ENCODE results near the gene MTG2. TPM values are rescaled to one million over a fixed set of nuclear protein-coding genes. Genes with fewer than 3 reads are reported as not detected.

The MTG2 gene
- polyA plus RNA-seq, 1 of the 3 experiments (the other 2 are of a cell fraction): 42.9 TPM

GRCh38 chr20:62234339-62234738 lies 51.5 kb downstream of the MTG2 start:
- ChIA-PET POLR2A (no interaction called here), CTCF (no interaction called here)
- Histone ChIP-seq H2AFZ (ENCODE audit: low read depth) (no peak overlapping the region), H3K36me3 (replicated peaks in 1 of 2; ENCODE audit: control insufficient read depth in 1 of 2, insufficient read depth in 2 of 2, low read length in 1 of 2) (no peaks in the 10 kb centered on the region), H3K79me2 (ENCODE audit: insufficient read depth) (peaks cover 7% of the 10 kb centered on the region), H3K9me2 (no peaks in the 10 kb centered on the region), H3F3A (replicated peaks; ENCODE audit: insufficient read depth) (peaks cover 5% of the 10 kb centered on the region), H3K4me2 (no peak overlapping the region), H3K27me3 (ENCODE audit: insufficient read depth) (no peaks in the 10 kb centered on the region), H3K9me3 (no peaks in the 10 kb centered on the region), H3K4me1 (ENCODE audit: control insufficient read depth in 1 of 2, insufficient read depth in 2 of 2, low read depth in 1 of 2, low read length in 1 of 2) (peaks cover 1 to 40% of the 10 kb centered on the region in 2 experiments; a peak in 1 of 4 replicates), H4K20me1 (ENCODE audit: insufficient read depth) (peaks cover 1% of the 10 kb centered on the region; the same call in 1 of the 2 replicates), H3K4me3 (ENCODE audit: low read depth in 2 of 2, low read length in 1 of 2) (no peak overlapping the region), H3K9ac (no peak overlapping the region), H3K27ac (ENCODE audit: low read depth in 2 of 2, low read length in 1 of 2) (peak overlapping the region in 1 of 2 experiments; percentile 78; a peak in 1 of 4 replicates)
- 53% methylated on average over 5 of the region's 5 CpGs for WGBS (ENCODE audit: low lambda C conversion rate)
- no peak for DNase-seq
- no peak for TF ChIP-seq RAD21 (IDR thresholded peaks at IDR 0.05; ENCODE audit: low read length)
- no peak for TF ChIP-seq MXI1 (IDR thresholded peaks at IDR 0.05; ENCODE audit: low read depth, low read length)
- TF ChIP-seq PBX3 (IDR thresholded peaks at IDR 0.05): no peak
- TF ChIP-seq JUND (IDR thresholded peaks at IDR 0.05): no peak
- no peak for TF ChIP-seq RCOR1 (IDR thresholded peaks at IDR 0.05; ENCODE audit: low read length)
- no peak for TF ChIP-seq ELF1 (IDR thresholded peaks at IDR 0.05)
- TF ChIP-seq MEF2A (IDR thresholded peaks at IDR 0.05; ENCODE audit: borderline replicate concordance, low read depth): no peak
- no peak for TF ChIP-seq IRF3 (IDR thresholded peaks at IDR 0.05; ENCODE audit: low read depth, low read length)
- no peak for TF ChIP-seq FOXM1 (IDR thresholded peaks at IDR 0.05; ENCODE audit: low read depth)
- no peak for TF ChIP-seq ZBTB33 (IDR thresholded peaks at IDR 0.05; ENCODE audit: borderline replicate concordance, low read depth)
- no peak for TF ChIP-seq FOXJ3 (CRISPR knock-in tag; IDR thresholded peaks at IDR 0.05)
- TF ChIP-seq USF2 (IDR thresholded peaks at IDR 0.05; ENCODE audit: borderline replicate concordance, low read depth, low read length): no peak
- no peak for TF ChIP-seq NRF1 (IDR thresholded peaks at IDR 0.05; ENCODE audit: low read depth, low read length)
- TF ChIP-seq TAF1 (IDR thresholded peaks at IDR 0.05; ENCODE audit: borderline replicate concordance, low read depth, low read length): no peak
- no peak for TF ChIP-seq MAX (IDR thresholded peaks at IDR 0.05; ENCODE audit: low read depth)
- TF ChIP-seq GABPA (IDR thresholded peaks at IDR 0.05; ENCODE audit: low read depth): no peak
- TF ChIP-seq RFX5 (IDR thresholded peaks at IDR 0.05; ENCODE audit: low read length): no peak
